ENCODE data around the gene SNCB. TPM values are rescaled to one million over a fixed set of nuclear protein-coding genes. Genes with fewer than 3 reads are reported as not detected.

SNCB gene
- total and polyA plus RNA-seq, 2 of the 13 experiments (the other 11 are each of a cell fraction or from before 2014, with no cell fraction given): not detected

DNA sequence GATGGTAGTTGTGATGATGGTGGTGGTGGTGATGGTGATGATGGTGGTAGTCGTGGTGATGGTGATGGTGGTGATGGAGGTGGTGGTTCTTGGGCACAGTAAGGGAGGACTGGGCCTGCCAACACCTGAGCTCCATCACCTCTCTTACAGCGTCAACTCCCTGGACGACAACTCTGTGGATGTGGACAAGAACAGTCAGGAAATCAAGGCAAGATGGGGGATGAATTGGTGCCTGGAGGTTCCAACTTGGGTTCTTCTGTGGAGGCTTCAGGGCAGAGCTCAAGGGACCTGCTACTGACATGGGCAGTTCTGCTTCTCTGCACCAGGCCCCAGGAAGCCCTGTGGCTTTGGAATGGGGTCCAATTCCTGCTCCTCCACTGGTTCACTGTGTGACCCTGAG, 37.8 kb downstream of the SNCB start:
- no peak overlapping the region for H2AFZ ChIP-seq (ENCODE audit: low read length)
- H3K36me3 ChIP-seq (replicated peaks in 1 of 2; ENCODE audit: control insufficient read depth in 1 of 2, insufficient read depth in 2 of 2, low read length in 2 of 2): peaks cover 0 to 13% of the 10 kb centered on the region in 2 experiments; a peak in 1 of 5 replicates
- no peaks in the 10 kb centered on the region; the same call in 1 of the 2 replicates for H3K9me3 ChIP-seq (ENCODE audit: low read length)
- H3K4me1 ChIP-seq (ENCODE audit: insufficient read depth, low read length): no peaks in the 10 kb centered on the region
- intact Hi-C loops (cut with micrococcal nuclease; ENCODE audit: unreplicated experiment) (no loop called here), in situ Hi-C loops (cut with HindIII; ENCODE audit: extremely low pct_ligation_motif_present, low pct_unique_long_range_greater_than_20kb) (loop anchor here (25.0 kb wide), 1 partner anchor 855 kb away; no protein-coding TSS in a partner anchor)
- H3K4me3 ChIP-seq (replicated peaks in 1 of 3; ENCODE audit: insufficient read depth in 1 of 3, low read depth in 2 of 3, low read length in 3 of 3): no peak overlapping the region
- no peak overlapping the region for H3K9ac ChIP-seq (ENCODE audit: insufficient read depth, low read depth, low read length)
- POLR2A ChIA-PET: no interaction called here
- H4K20me1 ChIP-seq (ENCODE audit: insufficient read depth, low read length): no peaks in the 10 kb centered on the region
- no peak for ATAC-seq
- no peaks in the 10 kb centered on the region; a peak in 1 of 5 replicates for H3K27me3 ChIP-seq (ENCODE audit: control insufficient read depth in 1 of 2, insufficient read depth in 2 of 2, low read length in 2 of 2)
- FAIRE-seq: no peak
- no TSS peak for BruUV-seq (replicated peaks)
- DNase-seq (ENCODE audit: low spot score): no peak
- no peak overlapping the region for H3K27ac ChIP-seq (ENCODE audit: extremely low read length, insufficient read depth, low read length)
- H3K4me2 ChIP-seq (ENCODE audit: low read depth, low read length): no peak overlapping the region
- CTCF ChIA-PET (ENCODE audit: low intra/inter-chr PET ratio, low total read pairs): no interaction called here
- WGBS (ENCODE audit: low lambda C conversion rate): 95% methylated on average over 3 of the region's 3 CpGs
- H3K79me2 ChIP-seq (ENCODE audit: insufficient read depth, low read length): no peaks in the 10 kb centered on the region
- TF ChIP-seq ZNF3 (CRISPR knock-in tag; IDR thresholded peaks at IDR 0.05) (no peak), ZNF879 (CRISPR knock-in tag; IDR thresholded peaks at IDR 0.05) (no peak), DR1 (CRISPR knock-in tag; IDR thresholded peaks at IDR 0.05) (no peak), ZNF616 (CRISPR knock-in tag; IDR thresholded peaks at IDR 0.05; ENCODE audit: low read depth) (no peak), PHF8 (CRISPR knock-in tag; IDR thresholded peaks at IDR 0.05) (no peak), ZNF20 (CRISPR knock-in tag; IDR thresholded peaks at IDR 0.05) (no peak), FOXP1 (IDR thresholded peaks at IDR 0.05) (no peak), FOXP1 (CRISPR knock-in tag; IDR thresholded peaks at IDR 0.05) (no peak), ADNP (CRISPR knock-in tag; IDR thresholded peaks at IDR 0.05) (no peak), STAT6 (CRISPR knock-in tag; IDR thresholded peaks at IDR 0.05; ENCODE audit: borderline replicate concordance) (no peak), NRL (CRISPR knock-in tag; IDR thresholded peaks at IDR 0.05; ENCODE audit: borderline replicate concordance) (no peak), ZNF891 (CRISPR knock-in tag; IDR thresholded peaks at IDR 0.05) (no peak), PHF20 (CRISPR knock-in tag; IDR thresholded peaks at IDR 0.05) (no peak), ARID4A (CRISPR knock-in tag; IDR thresholded peaks at IDR 0.05; ENCODE audit: borderline replicate concordance) (no peak), ZSCAN5A (CRISPR knock-in tag; IDR thresholded peaks at IDR 0.05; ENCODE audit: borderline replicate concordance) (no peak), HINFP (CRISPR knock-in tag; IDR thresholded peaks at IDR 0.05; ENCODE audit: low read depth) (no peak), KLF12 (CRISPR knock-in tag; IDR thresholded peaks at IDR 0.05; ENCODE audit: borderline replicate concordance) (no peak)
